Activated CD4-positive, alpha-beta T cell treated with anti-CD3 and anti-CD28 coated beads for 36 hours (primary cell): ENCODE data around the gene GALR3. TPM values are rescaled to one million over a fixed set of nuclear protein-coding genes. Genes with fewer than 3 reads are reported as not detected.

Experiments
- ATAC-seq: fragments of 200-7000 bp; cut with Tn5 transposase; one replicate; pipeline ENCODE4 v1.10.0; 2021; ENCODE audit warnings: mild to moderate bottlenecking, moderate library complexity
- CTCF ChIA-PET: fragments of 350-600 bp; sonication (Branson Sonifier 250); formaldehyde crosslinking; loops from one replicate; lab custom pipeline; 2021; ENCODE audit warnings: antibody characterized with exemption; lab: Charles Lee
- POLR2A ChIA-PET: fragments of 350-600 bp; sonication (Branson Sonifier 250); formaldehyde crosslinking; loops from one replicate; lab custom pipeline; 2021; ENCODE audit warnings: antibody characterized with exemption, inconsistent platforms; lab: Charles Lee
- DNase-seq: peaks from one replicate; pipeline ENCODE4 v3.0.0-alpha.2; 2020
- H3K27ac Mint-ChIP-seq: one replicate; pipeline ENCODE4 v1.8.0; 2021; ENCODE audit warnings: mixed read lengths
- H3K27me3 Mint-ChIP-seq: one replicate; pipeline ENCODE4 v1.8.0; 2021; ENCODE audit warnings: mixed read lengths
- H3K36me3 Mint-ChIP-seq: one replicate; pipeline ENCODE4 v1.8.0; 2021; ENCODE audit warnings: low read depth, mixed read lengths
- H3K4me1 Mint-ChIP-seq: one replicate; pipeline ENCODE4 v1.8.0; 2021; ENCODE audit warnings: mixed read lengths
- H3K4me3 Mint-ChIP-seq: one replicate; pipeline ENCODE4 v1.8.0; 2021; ENCODE audit warnings: mild to moderate bottlenecking, moderate library complexity, mixed read lengths
- H3K9me3 Mint-ChIP-seq: one replicate; pipeline ENCODE4 v1.8.0; 2021; ENCODE audit warnings: low read depth, mixed read lengths
- intact Hi-C, 2 experiments: fragments of 100-400 bp; cut with DNase I in 1 of 2; cut with micrococcal nuclease in 1 of 2; formaldehyde crosslinking; loops; one replicate each; pipeline versions ENCODE4 v1.14.2 to v1.15.1; 2022 to 2024; cut with DNase I, micrococcal nuclease
- total RNA-seq, 2 experiments: library from RNA; stranded (reverse); gene quantifications; one replicate each; pipeline ENCODE4 v1.2.3, GENCODE V29; 2021

Gene GALR3
- total RNA-seq, 2 experiments from 2014 or later = 0.21 TPM; not detected in 1

DNA sequence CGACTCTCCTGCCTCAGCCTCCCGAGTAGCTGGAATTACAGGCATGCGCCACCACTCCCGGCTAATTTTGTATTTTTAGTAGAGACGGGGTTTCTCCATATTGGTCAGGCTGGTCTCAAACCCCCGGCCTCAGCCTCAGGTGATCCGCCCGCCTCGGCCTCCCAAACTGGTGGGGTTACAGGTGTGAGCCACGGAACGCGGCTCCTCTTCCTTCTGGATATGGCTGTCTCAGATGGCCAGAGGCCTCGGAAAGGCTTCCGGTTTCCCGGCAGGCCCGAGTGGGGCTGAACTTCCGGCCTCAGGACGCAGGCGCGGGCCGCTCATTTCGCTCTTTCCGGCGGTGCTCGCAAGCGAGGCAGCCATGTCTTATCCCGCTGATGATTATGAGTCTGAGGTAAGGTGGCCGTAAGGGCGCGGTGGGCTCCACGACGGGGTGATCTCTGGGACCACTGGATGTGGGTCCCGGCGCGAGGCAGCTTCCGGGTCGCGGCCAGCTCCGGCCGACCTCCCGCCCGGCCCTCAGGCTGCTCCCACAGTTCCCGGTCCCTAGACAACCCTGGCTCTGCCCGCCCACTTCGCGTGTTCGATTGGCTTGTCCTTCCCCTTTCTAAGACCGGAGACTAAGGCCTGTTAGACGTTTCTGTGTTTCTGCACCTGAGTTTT lies 26.0 kb downstream of the GALR3 start, which contains the start of gene EIF3L:
Gene EIF3L (plus strand): TSS at position 331 of the 663 bp plus-strand sequence. CDS start 31 bp downstream, at position 362.
- H3K4me3 Mint-ChIP-seq = peak within 1 kb of the TSS; percentile 90
- peaks cover 2% of the 10 kb centered on the region for H3K9me3 Mint-ChIP-seq
- DNase-seq (peak; percentile 94), ATAC-seq (peak; percentile 74)
- peaks cover 47% of the 10 kb centered on the region for H3K4me1 Mint-ChIP-seq
- no peaks in the 10 kb centered on the region for H3K27me3 Mint-ChIP-seq
- ChIA-PET POLR2A (no interaction called here), CTCF (interaction anchor here (0.6 to 6.8 kb wide), 4 partner anchors 12 to 913 kb away, joined by 3 to 48 read pairs (median 5); no protein-coding TSS in a partner anchor)
- H3K36me3 Mint-ChIP-seq = peaks cover 49% of the 10 kb centered on the region
- intact Hi-C loops = loop anchor here (1.0 to 10.0 kb wide), 13 partner anchors 14 to 658 kb away; partner anchors contain the start of genes C22orf23 (in 2 of the 2), GCAT (in 2 of the 2), POLR2F (in 2 of the 2) and CSNK1E (in 1 of the 2)
- peak within 1 kb of the TSS; percentile 96 for H3K27ac Mint-ChIP-seq

DNA sequence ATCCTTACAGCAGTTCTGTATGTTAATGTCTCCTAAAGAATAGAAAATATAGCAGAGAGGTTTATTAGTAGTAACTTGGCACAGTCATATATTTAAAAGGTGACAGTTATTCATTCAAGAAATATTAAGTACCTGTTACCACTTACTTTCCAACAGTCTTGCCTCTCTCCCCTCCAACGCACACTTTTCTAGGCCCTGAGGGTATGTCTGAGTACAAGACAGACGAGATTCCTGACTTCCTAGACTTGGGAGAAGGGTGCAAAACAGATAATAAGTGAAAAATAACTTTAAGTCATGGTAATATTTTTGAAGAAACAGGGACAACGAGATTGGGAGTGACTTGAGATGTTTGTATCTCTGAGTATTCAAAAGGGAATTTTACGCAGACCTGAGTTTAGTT lies 27.6 kb downstream of the GALR3 start:
- peaks cover 62% of the 10 kb centered on the region for H3K36me3 Mint-ChIP-seq
- ATAC-seq (no peak), DNase-seq (no peak)
- no peaks in the 10 kb centered on the region for H3K9me3 Mint-ChIP-seq
- peaks cover 52% of the 10 kb centered on the region for H3K4me1 Mint-ChIP-seq
- H3K4me3 Mint-ChIP-seq = peak overlapping the region; percentile 90
- no peaks in the 10 kb centered on the region for H3K27me3 Mint-ChIP-seq
- H3K27ac Mint-ChIP-seq = no peak overlapping the region
- ChIA-PET POLR2A (no interaction called here), CTCF (interaction anchor here (0.6 to 6.8 kb wide), 2 partner anchors 12 to 34 kb away, joined by 3 to 48 read pairs; no protein-coding TSS in a partner anchor)
- intact Hi-C loops = no loop called here

DNA sequence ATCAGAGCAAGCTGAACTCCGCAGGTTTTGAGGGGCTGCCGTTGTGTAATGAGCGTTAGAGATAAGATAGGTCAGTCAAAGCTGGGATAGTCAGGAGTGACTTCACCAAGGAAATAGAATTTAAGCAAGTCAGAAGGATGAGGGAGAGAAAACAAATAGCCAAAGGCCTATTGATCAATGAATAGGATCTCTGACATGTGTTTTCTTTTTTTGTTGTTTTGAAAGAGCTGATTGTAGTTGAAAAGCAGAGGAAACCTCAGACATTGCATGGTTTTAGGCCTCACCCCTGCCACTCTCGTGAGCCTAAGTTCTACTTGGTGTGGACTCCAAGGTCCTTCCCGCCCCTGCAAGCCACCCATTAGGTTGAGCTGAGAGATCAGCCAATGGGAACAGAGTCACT lies 29.2 kb downstream of the GALR3 start:
- ChIA-PET CTCF (interaction anchor here (0.6 to 6.8 kb wide), 3 partner anchors 9 to 29 kb away, joined by 3 to 48 read pairs (median 3); partner anchors contain the start of gene GALR3), POLR2A (interaction anchor here (0.6 kb wide), 1 partner anchor 102 kb away, joined by 3 read pairs; no protein-coding TSS in a partner anchor)
- intact Hi-C loops = no loop called here
- Mint-ChIP-seq H3K36me3 (peaks cover 67% of the 10 kb centered on the region), H3K4me1 (peaks cover 50% of the 10 kb centered on the region), H3K4me3 (no peak overlapping the region), H3K27ac (no peak overlapping the region), H3K9me3 (no peaks in the 10 kb centered on the region), H3K27me3 (no peaks in the 10 kb centered on the region)
- DNase-seq = no peak
- no peak for ATAC-seq

DNA sequence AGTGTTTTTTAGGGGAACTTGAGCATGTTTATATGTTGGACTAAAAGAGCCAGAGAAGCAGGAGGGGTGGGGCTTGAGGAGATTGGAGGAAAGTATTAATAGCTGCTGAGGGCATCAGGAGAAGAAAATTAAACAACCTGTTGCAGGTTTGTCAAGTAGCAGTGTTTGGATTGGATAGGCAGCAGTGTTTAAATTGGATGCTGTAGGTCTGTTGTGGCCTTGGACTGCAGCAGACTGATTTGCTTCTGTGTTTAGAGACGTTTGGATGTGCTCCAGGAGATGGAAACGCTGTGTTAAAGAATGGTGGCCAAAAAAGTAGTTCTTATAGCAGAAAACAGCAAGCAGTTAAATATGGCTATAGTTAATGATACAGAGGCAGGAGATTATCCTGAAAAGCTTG lies 31.8 kb downstream of the GALR3 start:
- POLR2A ChIA-PET = no interaction called here
- H3K9me3 Mint-ChIP-seq = no peaks in the 10 kb centered on the region
- intact Hi-C loops = no loop called here
- H3K27ac Mint-ChIP-seq = peak overlapping the region; percentile 28
- ATAC-seq (no peak), DNase-seq (no peak)
- CTCF ChIA-PET = interaction anchor here (2.8 to 6.8 kb wide), 2 partner anchors 8 to 37 kb away, joined by 12 to 48 read pairs; no protein-coding TSS in a partner anchor
- no peak overlapping the region for H3K4me3 Mint-ChIP-seq
- no peaks in the 10 kb centered on the region for H3K27me3 Mint-ChIP-seq
- peaks cover 60% of the 10 kb centered on the region for H3K36me3 Mint-ChIP-seq
- peaks cover 37% of the 10 kb centered on the region for H3K4me1 Mint-ChIP-seq

DNA sequence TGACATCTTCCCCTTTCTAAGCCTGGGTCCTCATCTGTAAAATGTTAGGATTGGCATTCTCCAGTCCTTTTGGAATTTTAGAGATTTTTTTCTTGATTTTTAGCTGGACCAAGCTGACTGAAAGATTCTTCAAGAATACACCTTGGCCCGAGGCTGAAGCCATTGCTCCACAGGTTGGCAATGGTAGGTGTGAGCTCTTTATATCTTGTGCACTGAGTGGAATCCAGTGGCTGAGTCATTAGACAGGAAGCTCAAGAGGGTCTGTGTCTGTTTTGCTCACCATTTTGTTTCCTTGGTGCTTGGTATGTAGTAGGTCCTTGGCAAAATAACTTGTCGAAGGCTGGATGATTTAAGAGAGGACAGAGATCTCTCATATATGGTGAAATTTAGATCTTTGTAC lies 32.3 kb downstream of the GALR3 start:
- POLR2A ChIA-PET = no interaction called here
- CTCF ChIA-PET = interaction anchor here (1.1 to 6.8 kb wide), 3 partner anchors 8 to 41 kb away, joined by 3 to 48 read pairs (median 12); no protein-coding TSS in a partner anchor
- peak overlapping the region; percentile 28 for H3K27ac Mint-ChIP-seq
- no peaks in the 10 kb centered on the region for H3K9me3 Mint-ChIP-seq
- DNase-seq (no peak), ATAC-seq (no peak)
- H3K27me3 Mint-ChIP-seq = no peaks in the 10 kb centered on the region
- intact Hi-C loops = no loop called here
- peaks cover 62% of the 10 kb centered on the region for H3K36me3 Mint-ChIP-seq
- H3K4me3 Mint-ChIP-seq = no peak overlapping the region
- H3K4me1 Mint-ChIP-seq = peaks cover 33% of the 10 kb centered on the region

DNA sequence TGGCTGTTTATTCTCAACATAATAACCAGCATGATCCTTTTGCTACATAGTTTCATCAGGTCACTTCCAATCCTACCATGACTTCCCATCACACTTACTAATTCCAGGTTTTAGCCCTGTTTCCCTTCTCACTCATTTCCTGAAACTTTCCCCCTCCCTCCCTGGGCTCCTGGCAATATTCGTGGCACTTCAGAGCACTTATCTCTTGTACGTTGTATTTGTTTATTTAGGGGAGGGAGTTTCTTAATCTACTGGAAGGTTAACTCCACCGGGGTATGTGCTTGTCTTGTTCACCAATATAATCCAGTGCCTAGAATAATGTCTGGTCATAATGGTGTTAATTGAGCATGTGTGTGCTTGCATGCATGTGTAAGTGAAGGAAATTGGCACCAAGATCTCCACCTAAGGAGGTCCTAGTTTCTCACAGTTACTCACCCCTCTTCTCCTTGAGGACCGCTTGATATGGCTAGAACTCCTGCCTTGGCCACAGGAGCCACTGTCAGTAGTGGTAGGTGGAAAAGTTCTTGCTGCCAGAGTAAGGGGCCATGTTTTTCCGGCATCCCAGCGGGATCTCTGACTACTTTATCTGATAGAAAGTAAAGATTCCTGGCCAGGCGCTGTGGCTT lies 37.7 kb downstream of the GALR3 start:
- ChIA-PET POLR2A (interaction anchor here (0.7 kb wide), 1 partner anchor 17 kb away, joined by 4 read pairs; the partner anchor contains the start of gene ANKRD54), CTCF (interaction anchor here (0.6 to 4.2 kb wide), 6 partner anchors 12 to 43 kb away, joined by 3 to 51 read pairs (median 4); partner anchors contain the start of gene EIF3L)
- Mint-ChIP-seq H3K4me1 (peaks cover 9% of the 10 kb centered on the region), H3K27ac (no peak overlapping the region), H3K9me3 (no peaks in the 10 kb centered on the region), H3K27me3 (no peaks in the 10 kb centered on the region), H3K4me3 (no peak overlapping the region), H3K36me3 (peaks cover 63% of the 10 kb centered on the region)
- no peak for ATAC-seq
- no peak for DNase-seq
- intact Hi-C loops = loop anchor here in 1 of 2 experiments (5.0 kb wide), 1 partner anchor 239 kb away; no protein-coding TSS in a partner anchor

DNA sequence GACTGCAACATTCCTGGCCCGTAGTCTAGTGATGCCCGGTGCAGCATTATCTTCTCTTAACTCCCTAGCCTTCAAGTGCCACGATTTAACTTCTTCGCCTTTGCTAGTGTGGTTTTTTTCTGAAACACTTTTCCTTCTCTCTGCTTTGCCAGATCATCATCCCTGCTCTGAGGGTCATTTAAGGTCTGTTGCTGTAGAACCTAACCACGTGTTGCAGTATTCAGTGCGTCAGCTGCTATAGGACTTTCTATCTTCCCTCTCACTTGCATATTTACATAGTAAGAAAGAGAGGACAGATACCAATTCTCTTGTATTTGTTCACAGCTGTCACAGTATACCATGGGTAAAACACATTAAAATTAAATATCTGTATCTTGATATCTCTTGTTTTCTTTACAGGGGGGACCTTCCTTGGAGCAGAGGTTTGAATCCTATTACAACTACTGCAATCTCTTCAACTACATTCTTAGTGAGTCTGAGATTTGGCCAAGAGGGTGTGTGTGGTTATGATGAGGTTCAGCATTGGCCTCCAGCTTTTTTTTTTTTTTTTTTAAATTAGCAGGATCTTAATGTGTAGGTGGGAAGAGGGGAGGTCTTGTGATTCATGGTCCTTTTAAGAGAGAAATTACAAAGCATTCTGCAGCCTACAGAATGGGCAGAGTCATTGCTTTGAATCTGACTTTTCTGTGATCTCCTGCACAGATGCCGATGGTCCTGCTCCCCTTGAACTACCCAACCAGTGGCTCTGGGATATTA lies 39.6 kb downstream of the GALR3 start:
- H3K4me3 Mint-ChIP-seq = no peak overlapping the region
- peak; percentile 39 for ATAC-seq

DNA sequence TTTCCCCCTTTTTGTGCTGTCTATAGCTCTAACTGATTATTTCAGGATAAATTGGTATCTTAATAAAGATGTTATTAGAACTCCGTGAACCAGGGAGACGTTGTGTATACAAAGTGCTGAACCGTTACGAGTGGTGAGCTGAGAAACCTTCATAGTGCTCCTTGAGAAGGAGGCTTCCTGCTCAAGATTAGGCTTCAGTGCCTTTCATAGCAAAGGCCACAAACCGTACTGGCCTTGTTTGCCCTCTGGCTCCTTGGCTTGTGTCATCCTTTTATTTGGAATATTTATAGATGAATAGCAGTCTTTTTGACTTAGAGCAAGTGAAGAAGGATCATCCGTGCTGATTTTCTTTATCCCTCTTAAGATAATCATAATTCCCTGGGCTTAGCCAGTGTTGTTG lies 42.3 kb downstream of the GALR3 start:
- ATAC-seq = no peak
- Mint-ChIP-seq H3K4me1 (peaks cover 9% of the 10 kb centered on the region), H3K27ac (no peak overlapping the region), H3K36me3 (peaks cover 59% of the 10 kb centered on the region), H3K27me3 (no peaks in the 10 kb centered on the region), H3K9me3 (no peaks in the 10 kb centered on the region), H3K4me3 (no peak overlapping the region)
- ChIA-PET CTCF (interaction anchor here (4.2 kb wide), 1 partner anchor 48 kb away, joined by 51 read pairs; no protein-coding TSS in a partner anchor), POLR2A (no interaction called here)
- no peak for DNase-seq
- intact Hi-C loops = no loop called here

More for the DNA sequence above, 39.6 kb downstream of the GALR3 start:
- POLR2A ChIA-PET = interaction anchor here (0.6 to 1.5 kb wide), 7 partner anchors 9 to 227 kb away, joined by 3 to 9 read pairs (median 6); partner anchors contain the start of gene ANKRD54
- H3K9me3 Mint-ChIP-seq = no peaks in the 10 kb centered on the region
- H3K27ac Mint-ChIP-seq = peak overlapping the region; percentile 26
- DNase-seq = no peak
- peaks cover 9% of the 10 kb centered on the region for H3K4me1 Mint-ChIP-seq
- peaks cover 60% of the 10 kb centered on the region for H3K36me3 Mint-ChIP-seq
- intact Hi-C loops = loop anchor here (1.0 to 5.0 kb wide), 3 partner anchors 13 to 240 kb away; partner anchors contain the start of gene EIF3L (in 1 of the 2)
- no peaks in the 10 kb centered on the region for H3K27me3 Mint-ChIP-seq
- CTCF ChIA-PET = interaction anchor here (0.5 to 4.2 kb wide), 34 partner anchors 10 to 260 kb away, joined by 3 to 51 read pairs (median 4); partner anchors contain the start of genes ANKRD54, MICALL1 and PDXP

DNA sequence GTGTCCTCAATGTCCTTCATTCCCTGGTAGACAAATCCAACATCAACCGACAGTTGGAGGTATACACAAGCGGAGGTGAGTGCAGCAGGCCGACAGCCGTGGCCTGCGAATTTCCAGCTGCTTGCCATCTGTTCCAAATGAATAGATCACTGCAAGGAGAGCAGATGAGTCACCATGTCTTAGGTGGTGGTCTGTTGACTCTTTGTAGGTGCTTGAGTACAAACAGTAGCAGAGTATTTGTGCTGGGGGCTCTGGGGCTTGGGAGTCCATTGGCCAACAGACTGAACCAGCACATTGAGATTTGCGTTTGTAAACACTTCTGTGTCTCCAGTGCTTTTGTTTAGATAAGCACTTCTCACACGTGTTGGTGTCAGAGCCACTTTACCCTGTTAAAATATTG lies 47.1 kb downstream of the GALR3 start:
- ATAC-seq = no peak
- Mint-ChIP-seq H3K4me3 (no peak overlapping the region), H3K4me1 (no peaks in the 10 kb centered on the region), H3K27ac (no peak overlapping the region), H3K27me3 (no peaks in the 10 kb centered on the region), H3K9me3 (no peaks in the 10 kb centered on the region), H3K36me3 (peaks cover 52% of the 10 kb centered on the region)
- DNase-seq = no peak
- ChIA-PET POLR2A (interaction anchor here (0.5 kb wide), 1 partner anchor 1594 kb away, joined by 4 read pairs; no protein-coding TSS in a partner anchor), CTCF (no interaction called here)
- intact Hi-C loops = no loop called here
